GM12872 (cell line): ENCODE data around the gene OSBPL8.

Experiments used
- TF ChIP-seq, protein P1 (sequence below): IDR thresholded peaks from 3 replicates; pipeline ENCODE4 v1.5.1; 2011; ENCODE audit warnings: low read depth, mild to moderate bottlenecking, low read length, moderate library complexity; ENCODE audit not compliant: insufficient read depth

OSBPL8 gene

GRCh38 chr12:76504606-76505005 is 55.0 kb downstream of the OSBPL8 start:
- TF ChIP-seq, protein P1, sequence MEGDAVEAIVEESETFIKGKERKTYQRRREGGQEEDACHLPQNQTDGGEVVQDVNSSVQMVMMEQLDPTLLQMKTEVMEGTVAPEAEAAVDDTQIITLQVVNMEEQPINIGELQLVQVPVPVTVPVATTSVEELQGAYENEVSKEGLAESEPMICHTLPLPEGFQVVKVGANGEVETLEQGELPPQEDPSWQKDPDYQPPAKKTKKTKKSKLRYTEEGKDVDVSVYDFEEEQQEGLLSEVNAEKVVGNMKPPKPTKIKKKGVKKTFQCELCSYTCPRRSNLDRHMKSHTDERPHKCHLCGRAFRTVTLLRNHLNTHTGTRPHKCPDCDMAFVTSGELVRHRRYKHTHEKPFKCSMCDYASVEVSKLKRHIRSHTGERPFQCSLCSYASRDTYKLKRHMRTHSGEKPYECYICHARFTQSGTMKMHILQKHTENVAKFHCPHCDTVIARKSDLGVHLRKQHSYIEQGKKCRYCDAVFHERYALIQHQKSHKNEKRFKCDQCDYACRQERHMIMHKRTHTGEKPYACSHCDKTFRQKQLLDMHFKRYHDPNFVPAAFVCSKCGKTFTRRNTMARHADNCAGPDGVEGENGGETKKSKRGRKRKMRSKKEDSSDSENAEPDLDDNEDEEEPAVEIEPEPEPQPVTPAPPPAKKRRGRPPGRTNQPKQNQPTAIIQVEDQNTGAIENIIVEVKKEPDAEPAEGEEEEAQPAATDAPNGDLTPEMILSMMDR = no peak

GRCh38 chr12:76503957-76504356 is 55.6 kb downstream of the OSBPL8 start:
- TF ChIP-seq, protein P1 = no peak

- TF ChIP-seq, protein P1 = no peak
These were observed 58.2 kb downstream of the OSBPL8 start for GRCh38 chr12:76501390-76501789.

DNA sequence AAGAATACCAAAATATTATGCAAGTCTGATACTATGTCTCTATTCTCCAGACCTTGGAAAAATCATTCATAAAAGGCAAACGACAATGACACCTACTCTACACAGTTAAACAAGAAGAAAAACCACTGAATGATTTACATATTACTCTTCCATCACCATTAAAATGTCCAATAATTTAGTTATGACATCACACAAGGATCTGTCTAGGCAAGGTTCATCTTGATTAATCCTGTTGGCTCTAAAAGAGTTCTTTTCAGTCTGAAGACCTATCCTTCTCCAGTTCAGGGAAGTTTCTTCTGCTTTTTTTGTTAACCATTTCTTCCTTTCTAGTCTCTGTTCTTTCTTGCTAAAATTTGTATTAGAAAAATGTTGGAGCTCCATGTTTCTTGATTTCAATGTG is 64.0 kb downstream of the OSBPL8 start:
- TF ChIP-seq, protein P1 = no peak

GRCh38 chr12:76491292-76491691 is 68.3 kb downstream of the OSBPL8 start:
- TF ChIP-seq, protein P1 = no peak

DNA sequence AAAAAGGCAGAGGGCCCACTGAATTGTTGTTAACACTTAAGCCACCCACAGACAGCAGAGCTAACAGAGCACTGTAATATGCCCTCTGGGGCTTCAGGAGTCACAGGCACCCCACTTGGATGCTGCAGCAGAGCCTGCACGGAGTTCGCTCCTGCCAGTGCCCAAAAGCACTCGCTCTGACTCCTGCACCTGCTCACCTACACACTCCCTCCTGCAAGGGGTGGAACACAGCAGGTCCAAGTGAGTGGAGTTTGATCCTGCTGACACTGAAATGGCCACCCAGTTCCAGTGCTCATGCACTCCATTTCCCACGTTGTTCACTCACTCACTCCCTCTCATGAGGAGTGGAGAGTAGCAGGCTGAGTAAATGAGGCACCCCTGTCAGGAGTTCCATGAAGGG is 68.8 kb downstream of the OSBPL8 start:
- TF ChIP-seq, protein P1 = no peak

DNA sequence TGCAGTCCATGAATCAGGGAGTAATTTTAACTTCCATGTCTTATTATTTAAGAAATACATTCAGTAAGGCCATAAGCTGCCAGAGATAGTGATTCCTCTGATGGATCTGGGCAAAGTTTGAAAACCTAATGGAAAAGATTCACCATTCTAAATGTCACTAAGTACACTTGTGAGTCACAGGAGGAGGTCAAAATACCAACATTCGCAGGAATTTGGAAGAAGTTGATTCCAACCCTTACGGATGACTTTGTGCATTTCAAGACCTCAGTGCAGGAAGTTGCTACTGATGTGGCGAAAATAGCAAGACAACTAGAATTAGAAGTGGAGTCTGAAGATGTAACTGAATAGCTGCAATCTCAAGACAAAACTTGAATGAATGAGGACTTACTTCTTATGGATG is 69.8 kb downstream of the OSBPL8 start:
- TF ChIP-seq, protein P1 = no peak

DNA sequence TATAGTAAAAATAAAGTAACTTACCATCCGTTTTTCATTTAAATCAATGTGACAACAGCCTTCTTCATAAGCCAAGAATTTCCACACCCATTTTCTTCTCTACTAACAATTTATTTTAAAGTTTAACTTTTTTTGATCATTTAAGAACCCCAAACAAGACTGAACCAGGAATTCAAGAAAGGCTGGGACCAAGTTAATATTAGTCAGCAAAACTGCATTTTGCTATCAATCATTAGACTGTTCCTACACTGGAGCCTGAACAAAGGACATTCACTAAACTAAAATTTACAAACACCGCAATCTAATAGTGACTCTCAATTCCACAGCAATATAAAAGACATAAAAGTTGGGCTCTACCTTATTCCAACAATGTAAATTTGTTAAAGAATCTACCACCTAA is 73.6 kb downstream of the OSBPL8 start:
- TF ChIP-seq, protein P1 = no peak
